B cell (primary cell): Measurements from ENCODE around the gene CMC2.

Source experiments
- EZH2 ChIP-seq: IDR thresholded peaks from 2 replicates; pipeline ENCODE4 v1.6.1; 2012; ENCODE audit warnings: borderline replicate concordance, low read depth, mild to moderate bottlenecking, moderate library complexity, low read length; ENCODE audit not compliant: insufficient read depth, poor library complexity, severe bottlenecking
- TF ChIP-seq, protein P1 (sequence below): fragments of 200-600 bp; IDR thresholded peaks from one replicate; pipeline ENCODE4 v1.8.0; 2022; ENCODE audit warnings: antibody characterized with exemption, mild to moderate bottlenecking

DNA sequence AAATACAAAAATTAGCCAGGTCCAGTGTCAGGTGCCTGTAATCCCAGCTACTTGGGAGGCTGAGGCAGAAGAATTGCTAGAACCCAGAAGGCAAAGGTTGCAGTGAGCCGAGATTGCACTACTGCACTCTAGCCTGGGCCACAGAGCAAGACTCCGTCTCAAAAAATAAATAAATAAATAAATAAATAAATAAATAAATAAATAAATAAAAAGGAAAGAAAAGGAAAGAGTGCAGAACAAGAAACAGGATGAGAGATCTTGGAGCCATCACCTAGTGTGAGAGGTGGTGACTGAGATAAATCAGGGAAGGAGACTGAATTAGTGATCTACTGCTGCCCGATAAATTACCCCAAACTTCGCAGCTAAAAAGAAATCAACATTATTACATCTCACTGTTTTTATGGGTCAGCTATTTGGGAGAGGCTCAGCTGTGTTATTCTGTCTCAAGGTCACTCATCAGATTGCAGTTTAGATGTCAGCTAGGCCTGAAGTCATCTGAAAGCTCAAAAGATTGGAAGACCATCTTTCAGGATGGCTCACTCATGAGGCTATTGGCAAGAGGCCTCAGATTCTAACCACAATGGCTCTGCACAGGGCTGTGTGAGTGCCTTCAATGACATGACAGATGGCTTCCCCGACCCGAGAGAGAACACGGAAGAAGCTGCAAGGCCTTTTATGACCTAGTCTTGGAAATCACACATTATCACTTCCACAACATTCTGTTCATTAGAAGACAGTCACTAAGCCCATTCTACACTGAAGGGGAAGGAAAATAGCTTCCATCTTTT, 66.4 kb downstream of the CMC2 start:
- TF ChIP-seq, protein P1, sequence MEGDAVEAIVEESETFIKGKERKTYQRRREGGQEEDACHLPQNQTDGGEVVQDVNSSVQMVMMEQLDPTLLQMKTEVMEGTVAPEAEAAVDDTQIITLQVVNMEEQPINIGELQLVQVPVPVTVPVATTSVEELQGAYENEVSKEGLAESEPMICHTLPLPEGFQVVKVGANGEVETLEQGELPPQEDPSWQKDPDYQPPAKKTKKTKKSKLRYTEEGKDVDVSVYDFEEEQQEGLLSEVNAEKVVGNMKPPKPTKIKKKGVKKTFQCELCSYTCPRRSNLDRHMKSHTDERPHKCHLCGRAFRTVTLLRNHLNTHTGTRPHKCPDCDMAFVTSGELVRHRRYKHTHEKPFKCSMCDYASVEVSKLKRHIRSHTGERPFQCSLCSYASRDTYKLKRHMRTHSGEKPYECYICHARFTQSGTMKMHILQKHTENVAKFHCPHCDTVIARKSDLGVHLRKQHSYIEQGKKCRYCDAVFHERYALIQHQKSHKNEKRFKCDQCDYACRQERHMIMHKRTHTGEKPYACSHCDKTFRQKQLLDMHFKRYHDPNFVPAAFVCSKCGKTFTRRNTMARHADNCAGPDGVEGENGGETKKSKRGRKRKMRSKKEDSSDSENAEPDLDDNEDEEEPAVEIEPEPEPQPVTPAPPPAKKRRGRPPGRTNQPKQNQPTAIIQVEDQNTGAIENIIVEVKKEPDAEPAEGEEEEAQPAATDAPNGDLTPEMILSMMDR: no peak
- no peak for TF ChIP-seq EZH2
